SK-N-SH treated with all-trans-retinoic acid at 6 μM for 48 hours (cell line): ENCODE measurements around the gene PDGFRB.

ENCODE experiments used
- BACH2 ChIP-seq: fragments of 250-450 bp; sonication (Bioruptor Pico); IDR thresholded peaks from 2 replicates; pipeline ENCODE4 v1.9.0; 2021; ENCODE audit warnings: mild to moderate bottlenecking, borderline replicate concordance
- RARB ChIP-seq: fragments of 250-450 bp; sonication (Bioruptor Pico); IDR thresholded peaks from 2 replicates; pipeline ENCODE4 v1.8.0; 2021; ENCODE audit warnings: mild to moderate bottlenecking, moderate library complexity
- ZFP3 ChIP-seq: fragments of 250-450 bp; sonication (Bioruptor Pico); IDR thresholded peaks from 2 replicates; pipeline ENCODE4 v1.5.0; 2020; ENCODE audit warnings: mild to moderate bottlenecking, moderate library complexity
- ZFP30 ChIP-seq: fragments of 450-650 bp; formaldehyde crosslinking; IDR thresholded peaks from 2 replicates; pipeline ENCODE4 v1.5.0; 2022; ENCODE audit warnings: mild to moderate bottlenecking, moderate library complexity
- ZNF565 ChIP-seq: fragments of 450-650 bp; formaldehyde crosslinking; conservative IDR thresholded peaks from 2 replicates; pipeline ENCODE4 v1.5.0; 2020; ENCODE audit warnings: low read depth, mild to moderate bottlenecking, moderate library complexity
- TF ChIP-seq, protein P1 (sequence below): fragments of 250-450 bp; sonication (Bioruptor Pico); IDR thresholded peaks from 2 replicates; pipeline ENCODE4 v1.5.1; 2021; ENCODE audit warnings: mild to moderate bottlenecking, moderate library complexity
- TF ChIP-seq, protein P2 (sequence below): fragments of 250-450 bp; sonication (Bioruptor Pico); IDR thresholded peaks from 2 replicates; pipeline ENCODE4 v1.5.1; 2020; ENCODE audit warnings: low read depth, mild to moderate bottlenecking, moderate library complexity
- TF ChIP-seq, protein P3 (sequence below): fragments of 250-450 bp; sonication (Bioruptor Pico); IDR thresholded peaks from 2 replicates; pipeline ENCODE4 v1.8.0; 2020; ENCODE audit warnings: mild to moderate bottlenecking, moderate library complexity, borderline replicate concordance

DNA sequence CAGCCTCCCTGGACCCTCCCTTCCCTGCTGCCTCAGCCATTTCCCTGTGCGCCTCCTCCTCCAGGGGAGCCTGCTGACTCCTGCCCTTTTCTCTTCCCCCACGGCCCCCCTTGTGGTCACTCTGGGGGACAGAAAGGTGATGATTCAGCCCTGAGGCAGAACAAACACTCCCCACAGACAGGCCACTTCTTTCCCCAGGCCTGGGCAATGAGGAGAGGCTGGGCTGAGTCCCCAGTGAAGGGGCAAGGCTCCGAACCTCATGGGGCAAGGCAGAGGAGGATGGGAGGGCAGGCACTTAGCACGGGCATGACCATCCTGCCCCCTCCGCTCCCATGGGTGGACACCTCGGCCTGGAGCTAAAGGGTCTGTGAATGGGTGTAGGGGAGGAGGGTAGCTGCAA is 90.3 kb downstream of the PDGFRB start:
- TF ChIP-seq, protein P1, sequence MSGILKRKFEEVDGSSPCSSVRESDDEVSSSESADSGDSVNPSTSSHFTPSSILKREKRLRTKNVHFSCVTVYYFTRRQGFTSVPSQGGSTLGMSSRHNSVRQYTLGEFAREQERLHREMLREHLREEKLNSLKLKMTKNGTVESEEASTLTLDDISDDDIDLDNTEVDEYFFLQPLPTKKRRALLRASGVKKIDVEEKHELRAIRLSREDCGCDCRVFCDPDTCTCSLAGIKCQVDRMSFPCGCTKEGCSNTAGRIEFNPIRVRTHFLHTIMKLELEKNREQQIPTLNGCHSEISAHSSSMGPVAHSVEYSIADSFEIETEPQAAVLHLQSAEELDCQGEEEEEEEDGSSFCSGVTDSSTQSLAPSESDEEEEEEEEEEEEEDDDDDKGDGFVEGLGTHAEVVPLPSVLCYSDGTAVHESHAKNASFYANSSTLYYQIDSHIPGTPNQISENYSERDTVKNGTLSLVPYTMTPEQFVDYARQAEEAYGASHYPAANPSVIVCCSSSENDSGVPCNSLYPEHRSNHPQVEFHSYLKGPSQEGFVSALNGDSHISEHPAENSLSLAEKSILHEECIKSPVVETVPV (CRISPR knock-in tag), result no peak
- no peak for TF ChIP-seq RARB (CRISPR knock-in tag)
- TF ChIP-seq, protein P2, sequence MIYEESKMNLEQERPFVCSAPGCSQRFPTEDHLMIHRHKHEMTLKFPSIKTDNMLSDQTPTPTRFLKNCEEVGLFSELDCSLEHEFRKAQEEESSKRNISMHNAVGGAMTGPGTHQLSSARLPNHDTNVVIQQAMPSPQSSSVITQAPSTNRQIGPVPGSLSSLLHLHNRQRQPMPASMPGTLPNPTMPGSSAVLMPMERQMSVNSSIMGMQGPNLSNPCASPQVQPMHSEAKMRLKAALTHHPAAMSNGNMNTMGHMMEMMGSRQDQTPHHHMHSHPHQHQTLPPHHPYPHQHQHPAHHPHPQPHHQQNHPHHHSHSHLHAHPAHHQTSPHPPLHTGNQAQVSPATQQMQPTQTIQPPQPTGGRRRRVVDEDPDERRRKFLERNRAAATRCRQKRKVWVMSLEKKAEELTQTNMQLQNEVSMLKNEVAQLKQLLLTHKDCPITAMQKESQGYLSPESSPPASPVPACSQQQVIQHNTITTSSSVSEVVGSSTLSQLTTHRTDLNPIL (CRISPR knock-in tag), result no peak
- TF ChIP-seq ZFP3 (CRISPR knock-in tag), result no peak
- TF ChIP-seq ZNF565 (CRISPR knock-in tag), result no peak
- TF ChIP-seq ZFP30 (CRISPR knock-in tag), result no peak
- TF ChIP-seq, protein P3, sequence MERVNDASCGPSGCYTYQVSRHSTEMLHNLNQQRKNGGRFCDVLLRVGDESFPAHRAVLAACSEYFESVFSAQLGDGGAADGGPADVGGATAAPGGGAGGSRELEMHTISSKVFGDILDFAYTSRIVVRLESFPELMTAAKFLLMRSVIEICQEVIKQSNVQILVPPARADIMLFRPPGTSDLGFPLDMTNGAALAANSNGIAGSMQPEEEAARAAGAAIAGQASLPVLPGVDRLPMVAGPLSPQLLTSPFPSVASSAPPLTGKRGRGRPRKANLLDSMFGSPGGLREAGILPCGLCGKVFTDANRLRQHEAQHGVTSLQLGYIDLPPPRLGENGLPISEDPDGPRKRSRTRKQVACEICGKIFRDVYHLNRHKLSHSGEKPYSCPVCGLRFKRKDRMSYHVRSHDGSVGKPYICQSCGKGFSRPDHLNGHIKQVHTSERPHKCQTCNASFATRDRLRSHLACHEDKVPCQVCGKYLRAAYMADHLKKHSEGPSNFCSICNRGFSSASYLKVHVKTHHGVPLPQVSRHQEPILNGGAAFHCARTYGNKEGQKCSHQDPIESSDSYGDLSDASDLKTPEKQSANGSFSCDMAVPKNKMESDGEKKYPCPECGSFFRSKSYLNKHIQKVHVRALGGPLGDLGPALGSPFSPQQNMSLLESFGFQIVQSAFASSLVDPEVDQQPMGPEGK, result no peak
- no peak for TF ChIP-seq BACH2 (CRISPR knock-in tag)
